HG03103 (cell line): Measurements from ENCODE around the gene TATDN3.
A peak's percentile ranks its signal among the peaks of the same experiment; 100 is the strongest.
"Not testable (repeated sequence)": the region's sequence is repeated elsewhere in the genome, so short reads cannot be mapped to it uniquely, and the experiment has no call there.

ENCODE experiments used
- ATAC-seq: cut with Tn5 transposase; IDR thresholded peaks from one replicate; pipeline ENCODE4 v1.9.1; 2021; ENCODE audit warnings: low read depth; ENCODE audit not compliant: unreplicated experiment

TATDN3 gene

DNA sequence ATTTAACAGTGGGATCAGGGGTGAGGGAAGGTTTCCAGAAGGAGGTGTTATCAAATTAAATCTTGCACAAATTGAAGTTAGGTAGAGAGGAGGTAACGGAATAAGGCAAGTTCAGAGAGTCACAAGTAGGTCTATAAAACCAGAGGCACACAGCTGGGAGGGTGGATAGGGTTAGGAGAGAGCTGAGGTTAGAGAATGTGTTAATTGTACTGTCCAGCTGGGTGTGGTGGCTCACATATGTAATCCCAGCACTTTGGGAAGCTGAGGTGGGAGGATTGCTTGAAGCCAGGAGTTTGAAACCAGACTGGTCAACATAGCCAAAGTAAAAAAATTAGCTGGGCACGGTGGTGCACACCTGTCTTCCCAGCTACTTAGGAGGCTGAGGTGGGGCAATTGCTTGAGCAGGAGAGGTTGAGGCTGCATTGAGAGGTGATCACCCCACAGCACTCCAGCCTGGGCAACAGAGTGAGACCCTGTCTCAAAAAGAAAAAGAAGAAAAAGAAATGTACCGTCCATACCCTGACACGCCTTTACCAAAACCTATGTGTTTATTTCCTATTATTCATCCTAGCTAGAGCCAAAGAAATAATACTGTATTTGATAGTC, 35.6 kb downstream of the TATDN3 start:
- no peak for ATAC-seq

- ATAC-seq = no peak
Measured at GRCh38 chr1:212827831-212828278, 36.2 kb downstream of the TATDN3 start.

DNA sequence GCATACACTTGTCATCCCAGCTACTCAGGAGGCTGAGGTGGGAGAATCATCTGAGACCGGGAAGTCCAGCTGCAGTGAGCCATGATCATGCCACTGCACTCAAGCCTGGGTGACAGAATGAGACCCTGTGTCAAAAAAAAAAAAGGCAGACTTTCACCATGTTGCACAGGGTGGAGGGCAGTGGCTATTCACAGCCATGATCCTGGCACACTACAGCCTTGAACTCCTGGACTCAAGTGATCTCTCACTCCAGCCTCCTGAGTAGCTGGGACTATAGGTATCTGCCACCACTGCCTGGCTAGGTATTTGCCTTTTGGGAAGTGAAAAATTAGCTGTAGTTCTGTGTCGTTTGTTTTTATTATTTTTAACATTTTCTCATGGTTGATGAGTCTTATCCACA, 36.7 kb downstream of the TATDN3 start:
- ATAC-seq = no peak

DNA sequence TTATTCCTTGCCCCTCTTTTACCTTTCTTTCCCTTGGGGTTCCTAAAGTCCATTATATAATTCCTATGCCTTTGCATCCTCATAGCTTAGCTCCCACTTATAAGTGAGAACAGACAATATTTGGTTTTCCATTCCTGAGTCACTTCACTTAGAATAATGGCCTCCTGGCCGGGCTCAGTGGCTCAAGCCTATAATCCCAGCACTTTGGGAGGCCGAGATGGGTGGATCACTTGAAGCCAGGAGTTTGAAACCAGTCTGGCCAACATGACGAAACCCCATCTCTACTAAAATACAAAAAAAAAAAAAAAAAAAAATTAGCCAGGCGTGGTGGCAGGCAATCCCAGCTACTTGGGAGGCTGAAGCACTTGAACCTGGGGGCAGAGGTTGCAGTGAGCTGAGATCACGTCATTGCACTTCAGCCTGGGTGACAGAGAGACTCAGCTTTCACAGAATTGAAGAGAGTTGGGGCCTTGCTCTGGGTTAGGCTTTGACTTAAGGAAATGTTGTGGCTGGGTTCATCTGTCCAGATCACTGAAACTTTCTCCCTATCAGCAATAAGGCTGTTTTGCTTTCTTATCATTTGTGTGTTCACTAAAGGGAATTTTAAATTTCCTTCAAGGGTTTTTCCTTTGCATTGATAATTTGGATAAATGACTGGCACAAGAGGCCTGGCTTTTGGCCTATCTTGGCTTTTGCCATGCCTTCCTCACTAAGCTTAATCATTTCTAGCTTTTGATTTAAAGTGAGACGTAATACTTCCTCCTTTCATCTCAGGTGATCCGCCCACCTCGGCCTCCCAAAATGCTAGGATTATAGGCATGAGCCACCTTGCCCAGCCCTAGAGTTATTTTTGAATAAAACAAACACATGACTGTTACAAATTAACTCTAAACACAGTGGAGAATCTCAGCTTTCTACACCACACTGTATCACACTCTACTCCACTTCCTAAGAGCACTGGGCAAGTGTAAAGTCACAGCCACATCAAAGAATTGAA, 41.8 kb downstream of the TATDN3 start:
- peak; percentile 67 for ATAC-seq

GRCh38 chr1:212838145-212838544, 46.5 kb downstream of the TATDN3 start:
- no peak for ATAC-seq

DNA sequence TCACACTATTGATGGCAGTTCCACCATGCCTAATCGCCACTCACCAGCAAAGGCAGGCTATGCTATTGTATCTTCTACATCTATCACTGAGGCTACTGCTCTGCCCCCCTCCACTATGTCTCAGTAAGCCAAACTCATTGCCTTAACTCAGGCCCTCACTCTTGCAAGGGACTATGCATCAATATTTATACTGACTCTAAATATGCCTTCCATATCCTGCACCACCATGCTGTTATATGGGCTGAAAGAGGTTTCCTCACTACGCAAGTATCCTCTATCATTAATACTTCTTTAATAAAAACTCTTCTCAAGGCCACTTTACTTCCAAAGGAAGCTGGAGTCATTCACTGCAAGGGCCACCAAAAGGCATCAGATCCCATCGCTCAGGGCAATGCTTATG, 52.8 kb downstream of the TATDN3 start:
- not testable (repeated sequence) for ATAC-seq

DNA sequence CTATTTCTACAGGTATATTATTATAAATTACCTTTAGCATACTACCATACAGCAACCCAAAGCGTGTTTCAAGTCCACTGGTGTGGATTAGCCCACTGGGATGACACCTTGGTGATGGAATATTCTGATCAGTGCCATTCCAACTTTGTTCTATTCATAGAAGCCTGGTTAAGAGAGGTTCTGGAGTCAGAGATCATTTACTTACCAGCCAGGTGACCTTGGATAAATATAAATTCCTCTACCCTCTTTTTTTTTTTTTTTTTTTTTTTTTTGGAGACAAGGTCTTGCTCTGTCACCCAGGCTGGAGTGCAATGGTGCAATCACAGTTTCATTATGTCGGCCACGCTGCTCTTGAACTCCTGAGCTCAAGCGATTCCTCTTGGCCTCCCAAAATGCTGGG, 55.9 kb downstream of the TATDN3 start, which contains the start of gene SPATA45:
TSS of gene SPATA45 (minus strand) at position 101 of the 400 bp plus-strand sequence. CDS start 11,500 bp downstream, outside the sequence.
- ATAC-seq = no peak

DNA sequence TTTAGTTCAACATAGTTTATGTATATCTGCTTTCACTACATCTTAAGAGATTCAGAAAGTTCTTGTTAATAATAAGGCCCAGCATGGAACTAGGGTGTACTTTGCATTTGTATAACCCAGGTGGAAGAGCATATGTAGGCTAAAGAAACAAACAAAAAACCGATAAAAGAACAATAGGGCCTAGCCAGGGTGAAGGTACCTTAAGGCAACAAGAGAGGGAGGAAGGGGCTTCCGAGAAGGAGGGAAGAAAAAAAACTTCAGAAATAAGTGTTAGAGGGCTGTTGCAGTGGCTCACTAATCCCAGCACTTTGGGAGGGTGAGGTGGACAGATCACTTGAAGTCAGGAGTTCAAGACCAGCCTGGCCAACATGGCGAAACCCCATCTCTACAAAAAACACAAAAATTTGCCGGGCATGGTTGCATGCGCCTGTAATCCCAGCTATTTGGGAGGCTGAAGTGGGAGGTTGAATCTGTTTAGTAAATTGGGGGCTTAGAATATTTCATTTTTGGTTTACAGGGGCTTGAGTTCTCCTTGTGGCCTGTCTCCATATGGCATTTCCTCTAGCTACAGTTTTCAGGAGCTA, 60.5 kb downstream of the TATDN3 start:
- ATAC-seq = no peak

DNA sequence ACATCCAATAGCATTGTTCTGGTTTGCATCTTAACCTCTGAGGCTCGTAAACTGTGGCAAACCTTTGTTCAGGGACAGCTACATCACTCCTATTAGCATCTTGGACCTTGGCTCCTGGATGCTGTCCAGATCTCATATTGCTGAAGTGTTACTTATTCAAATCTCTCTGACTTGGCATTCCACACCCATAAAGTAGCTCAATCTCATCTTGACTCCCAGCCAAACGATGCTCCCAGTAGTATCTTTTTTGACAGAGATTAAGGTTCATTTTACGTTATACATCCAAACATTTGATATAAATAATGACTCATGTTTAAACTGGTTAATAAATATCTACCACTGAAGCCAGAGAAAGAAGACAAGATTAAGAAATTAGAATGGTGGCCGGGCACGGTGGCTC, 62.0 kb downstream of the TATDN3 start:
- no peak for ATAC-seq

GRCh38 chr1:212856755-212857154, 65.1 kb downstream of the TATDN3 start:
- no peak for ATAC-seq

GRCh38 chr1:212857992-212858460, 66.3 kb downstream of the TATDN3 start, which contains the start of gene FLVCR1:
TSS of gene FLVCR1 (plus strand) at chr1:212858275. CDS start at chr1:212858453, 178 bp downstream.
- peak; percentile 96 for ATAC-seq

- no peak for ATAC-seq
Measured at GRCh38 chr1:212858461-212859265, 67.0 kb downstream of the TATDN3 start.

- ATAC-seq = no peak
Measured at GRCh38 chr1:212860713-212861581, 69.3 kb downstream of the TATDN3 start.

DNA sequence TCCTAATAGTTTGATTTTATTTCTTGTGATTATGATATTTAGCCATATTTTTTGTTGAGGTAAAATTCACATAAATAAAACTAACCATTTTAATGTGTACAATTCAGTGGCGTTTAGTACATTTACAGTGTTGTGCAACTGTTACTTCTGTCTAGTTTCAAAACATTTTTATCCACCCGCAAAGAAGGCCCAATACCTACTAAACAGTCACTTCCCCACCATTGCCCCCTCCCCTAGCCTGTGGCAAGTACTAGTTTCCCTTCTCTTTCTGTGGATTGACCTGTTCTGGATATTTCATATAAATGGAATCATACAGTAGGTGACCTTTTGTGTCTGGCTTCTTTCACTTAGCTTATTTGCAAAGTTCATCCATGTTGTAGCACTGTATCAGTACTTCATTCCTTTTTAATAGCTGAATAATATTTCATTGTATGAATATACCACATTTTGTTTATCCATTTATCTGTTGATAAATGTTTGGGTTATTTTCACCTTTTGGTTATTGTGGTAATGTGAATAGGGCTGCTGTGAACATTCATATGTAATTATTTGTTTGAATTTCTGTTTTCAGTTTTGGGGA, 70.5 kb downstream of the TATDN3 start:
- no peak for ATAC-seq

GRCh38 chr1:212863345-212863744, 71.7 kb downstream of the TATDN3 start:
- ATAC-seq = not testable (repeated sequence)

DNA sequence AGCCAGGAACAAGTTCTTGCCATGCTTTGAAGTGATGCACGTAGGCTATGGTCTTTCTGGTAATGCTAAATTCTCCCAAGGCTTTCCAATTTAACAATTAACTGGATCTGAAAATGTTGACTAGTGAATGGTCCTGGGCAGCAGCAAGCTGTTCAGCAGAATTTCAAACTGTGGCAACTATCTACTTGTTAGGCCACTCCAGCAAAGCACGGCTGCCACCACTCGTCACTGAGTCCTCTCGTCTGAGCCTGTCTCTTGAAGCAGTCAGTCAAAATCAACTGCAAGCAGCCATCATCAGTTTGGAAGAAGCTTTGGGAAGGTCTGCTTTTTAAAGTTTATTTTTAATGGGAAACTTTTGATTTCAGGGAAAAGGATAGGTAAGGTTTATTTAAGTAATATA, 72.5 kb downstream of the TATDN3 start:
- ATAC-seq = no peak
